HG02885 (cell line): Measurements from ENCODE around the gene DNAI1.
"Not testable (repeated sequence)": the region's sequence is repeated elsewhere in the genome, so short reads cannot be mapped to it uniquely, and the experiment has no call there.

Experiments used
- ATAC-seq: cut with Tn5 transposase; IDR thresholded peaks from one replicate; pipeline ENCODE4 v1.9.1; 2021; ENCODE audit warnings: mild to moderate bottlenecking; ENCODE audit not compliant: unreplicated experiment, poor library complexity

DNAI1 gene

DNA sequence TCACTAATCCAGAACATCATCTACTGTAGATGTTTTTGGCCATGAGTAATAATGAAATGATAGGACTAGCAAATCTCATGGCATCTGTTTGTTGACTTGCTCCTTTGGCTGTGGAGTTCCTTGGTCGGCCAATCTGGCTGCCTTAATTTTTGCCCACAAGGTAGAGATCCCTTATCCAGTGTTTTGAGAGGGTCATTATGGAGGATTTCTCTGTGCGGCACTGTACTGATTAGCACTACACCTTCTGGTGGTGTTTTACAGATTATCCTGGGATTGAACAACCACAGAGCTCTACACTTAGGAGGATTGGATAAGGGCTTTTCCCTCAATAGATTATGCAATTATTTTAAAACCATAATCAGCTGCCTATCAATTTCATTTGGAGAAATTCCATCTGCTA lies 67.4 kb downstream of the DNAI1 start:
- no peak for ATAC-seq

DNA sequence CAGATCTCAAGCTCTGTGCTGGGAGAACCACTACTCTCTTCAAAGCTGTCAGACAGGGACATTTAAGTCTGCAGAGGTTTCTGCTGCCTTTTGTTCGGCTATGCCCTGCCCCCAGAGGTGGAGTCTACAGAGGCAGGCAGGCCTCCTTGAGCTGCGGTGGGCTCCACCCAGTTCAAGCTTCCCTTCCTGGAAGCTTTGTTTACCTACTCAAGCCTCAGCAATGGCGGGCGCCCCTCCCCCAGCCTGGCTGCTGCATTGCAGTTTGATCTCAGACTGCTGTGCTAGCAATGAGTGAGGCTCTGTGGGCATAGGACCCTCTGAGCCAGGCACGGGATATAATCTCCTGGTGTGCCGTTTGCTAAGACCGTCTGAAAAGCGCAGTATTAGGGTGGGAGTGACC lies 73.4 kb downstream of the DNAI1 start:
- not testable (repeated sequence) for ATAC-seq

DNA sequence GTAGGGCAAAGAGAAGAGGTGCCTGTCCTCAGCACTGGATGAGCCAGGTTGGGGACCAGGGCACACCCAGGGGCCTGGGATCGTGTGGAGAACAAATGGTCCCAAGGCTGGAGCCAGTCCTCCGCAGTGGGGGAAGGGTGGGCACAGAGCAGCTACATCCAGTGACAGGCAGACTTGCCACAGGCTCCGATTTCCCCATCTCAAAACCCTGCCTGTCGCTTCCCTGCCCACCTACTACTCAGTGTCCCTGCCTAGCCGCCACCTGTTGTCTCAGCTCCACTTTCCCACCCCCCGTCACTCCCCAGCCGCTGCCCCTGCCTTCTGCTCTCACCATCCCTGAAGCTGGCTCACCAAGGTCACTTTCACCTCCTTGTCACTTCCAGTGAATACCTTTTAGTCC lies 78.1 kb downstream of the DNAI1 start:
- ATAC-seq, result no peak

DNA sequence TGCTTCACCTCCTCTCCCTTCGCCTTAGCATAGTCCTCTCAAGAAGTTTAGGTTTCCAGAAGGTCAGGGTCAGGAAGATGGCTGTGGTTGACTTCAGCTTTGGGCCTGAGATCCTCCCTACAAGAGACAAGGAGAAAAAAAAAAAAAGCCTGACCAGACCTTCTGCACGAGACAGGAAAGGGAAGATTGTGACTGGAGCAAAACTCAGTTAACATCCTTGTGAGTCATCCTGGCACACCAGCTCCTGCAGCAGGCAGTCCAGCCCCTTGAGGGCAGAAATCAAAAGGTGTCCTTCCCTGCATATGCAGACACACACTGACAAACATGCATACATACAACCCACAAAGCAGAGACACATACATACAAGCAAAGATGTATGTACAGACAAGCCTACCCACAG lies 82.2 kb downstream of the DNAI1 start:
- no peak for ATAC-seq

DNA sequence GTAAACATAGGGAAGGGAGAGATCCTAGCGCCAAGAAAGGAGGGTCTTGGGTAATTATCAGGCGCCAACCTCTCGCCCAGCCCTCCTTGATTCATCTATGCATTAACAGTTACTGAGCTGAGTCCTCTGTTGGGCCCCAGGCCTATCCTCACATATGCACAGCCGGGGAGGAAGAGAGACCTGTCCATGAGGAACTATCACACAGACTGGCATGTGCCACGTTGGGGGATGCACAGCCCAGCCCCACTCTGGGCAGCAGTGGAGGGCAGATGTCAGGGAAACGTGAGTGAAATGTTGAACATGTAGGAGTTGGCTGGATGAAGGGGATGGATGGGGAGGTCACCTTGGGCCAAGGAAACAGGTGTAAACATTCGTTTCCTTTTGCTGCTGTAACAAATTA lies 82.9 kb downstream of the DNAI1 start:
- no peak for ATAC-seq

DNA sequence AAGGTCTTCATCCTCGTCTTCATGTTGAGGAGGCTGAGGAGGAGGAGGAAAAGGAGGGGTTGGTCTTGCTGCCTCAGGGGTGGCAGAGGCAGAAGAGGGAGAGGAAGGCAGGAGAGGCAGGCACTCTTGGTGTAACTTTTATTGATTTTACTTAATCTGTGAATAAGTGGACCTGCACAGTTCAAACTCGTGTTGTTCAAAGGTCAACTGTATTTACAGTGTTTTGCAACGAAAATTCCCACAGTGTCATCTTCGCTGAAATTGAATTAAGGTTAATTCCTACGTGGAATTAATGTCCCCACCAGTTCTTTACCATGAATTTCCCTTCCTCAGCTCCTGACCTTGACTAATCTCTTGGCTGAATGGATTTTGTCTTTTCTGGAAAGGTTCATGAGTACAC lies 85.4 kb downstream of the DNAI1 start:
- ATAC-seq, result no peak

DNA sequence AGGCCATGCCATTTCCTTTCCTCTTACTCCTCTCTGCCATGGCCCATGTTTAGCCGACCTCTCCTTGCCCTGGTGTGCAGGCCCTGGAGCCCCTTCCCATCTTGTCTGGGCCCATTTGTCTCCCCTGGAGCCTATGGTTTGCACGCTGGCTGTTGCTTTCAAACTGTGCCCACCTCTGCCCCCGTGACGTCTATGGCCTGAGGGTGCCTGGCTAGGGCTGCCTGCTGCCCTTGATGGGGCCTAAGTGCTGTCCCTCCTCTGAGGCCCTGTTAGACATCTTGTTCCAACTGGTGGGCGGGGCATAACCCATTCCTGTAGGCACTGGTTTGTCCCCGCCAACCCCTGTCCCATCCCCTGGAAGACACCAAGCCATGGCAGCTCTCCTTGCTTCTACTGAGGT lies 86.9 kb downstream of the DNAI1 start:
- ATAC-seq, result no peak

DNA sequence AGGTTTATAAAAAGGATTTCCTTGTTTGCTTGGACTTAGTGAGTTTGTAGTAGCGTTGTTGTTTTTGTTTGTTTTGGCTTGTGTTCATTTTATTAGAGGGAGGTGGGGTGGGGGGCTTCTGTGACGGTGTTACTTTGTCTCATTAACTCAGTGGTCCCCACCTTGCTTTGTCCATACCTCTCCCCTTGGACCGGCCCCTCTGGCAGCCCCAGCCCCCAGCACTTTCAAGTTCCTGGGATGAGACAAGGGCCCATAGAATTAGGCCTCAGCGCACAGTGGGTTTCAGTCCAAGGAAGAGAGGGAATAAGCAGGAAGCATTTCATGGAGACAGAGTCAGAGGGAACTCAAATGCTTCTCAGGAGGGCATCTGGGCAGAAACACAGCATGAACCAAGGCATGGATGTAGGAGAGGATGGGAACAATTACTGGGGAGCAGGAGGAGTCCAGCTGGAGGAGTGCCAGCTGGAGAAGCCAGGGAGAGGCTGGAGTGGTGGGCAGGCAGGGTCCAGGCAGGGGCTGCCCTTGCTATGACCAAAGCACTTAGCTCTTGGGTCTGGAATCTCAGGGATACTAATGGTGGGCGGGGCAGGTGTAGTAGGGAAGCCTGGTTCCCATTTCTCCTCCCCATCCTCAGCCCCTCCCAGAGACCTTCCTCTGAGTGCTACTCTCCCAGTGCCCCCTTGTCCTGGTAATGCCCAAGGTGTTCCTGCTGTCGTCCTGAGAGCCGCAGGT lies 87.7 kb downstream of the DNAI1 start:
- no peak for ATAC-seq

DNA sequence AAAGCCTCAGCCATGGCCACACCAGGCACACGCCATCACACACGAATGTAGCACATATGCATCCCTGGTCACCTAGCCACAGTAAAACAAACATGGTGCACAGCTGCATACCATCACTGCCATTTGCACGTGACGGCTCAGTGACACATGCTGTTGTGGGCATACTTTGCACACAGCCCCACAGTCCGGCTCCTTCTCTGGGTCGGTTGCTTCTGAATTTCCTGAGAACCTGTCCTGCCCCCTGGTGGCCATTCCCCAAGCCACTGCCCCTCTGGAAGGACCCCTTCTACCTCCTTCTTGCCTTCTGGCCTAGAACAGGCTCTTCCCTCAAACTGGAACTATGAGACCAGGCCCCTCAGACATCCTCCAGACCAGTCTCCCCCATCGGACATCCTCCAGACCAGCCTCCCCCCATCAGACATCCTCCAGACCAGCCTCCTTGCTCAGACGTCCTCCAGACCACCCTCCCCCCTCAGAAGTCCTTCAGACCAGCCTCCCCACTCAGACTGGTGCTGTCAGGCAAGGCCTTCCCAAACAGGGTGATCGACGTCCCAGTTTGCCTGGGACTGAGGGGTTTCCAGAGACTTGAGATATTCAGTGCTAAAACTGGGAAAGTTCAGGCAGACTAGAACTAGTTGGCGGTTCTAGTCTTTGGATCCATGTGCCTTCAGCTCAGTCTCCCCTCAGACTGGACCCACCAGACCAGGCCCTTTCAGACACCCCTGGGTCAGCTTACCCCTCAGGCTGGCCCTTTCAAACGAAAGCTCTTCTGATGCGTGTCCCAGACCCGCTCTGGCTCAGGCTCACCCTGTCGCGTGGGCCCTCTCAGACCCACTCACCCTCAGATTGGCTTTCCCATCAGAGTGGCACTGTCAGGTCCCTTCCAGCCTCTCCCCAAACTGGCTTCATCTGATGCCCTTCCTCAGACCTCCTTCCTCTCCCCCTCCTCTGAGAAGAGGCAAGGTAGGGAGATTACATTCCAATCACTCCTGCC lies 88.5 kb downstream of the DNAI1 start:
- ATAC-seq, result no peak

DNA sequence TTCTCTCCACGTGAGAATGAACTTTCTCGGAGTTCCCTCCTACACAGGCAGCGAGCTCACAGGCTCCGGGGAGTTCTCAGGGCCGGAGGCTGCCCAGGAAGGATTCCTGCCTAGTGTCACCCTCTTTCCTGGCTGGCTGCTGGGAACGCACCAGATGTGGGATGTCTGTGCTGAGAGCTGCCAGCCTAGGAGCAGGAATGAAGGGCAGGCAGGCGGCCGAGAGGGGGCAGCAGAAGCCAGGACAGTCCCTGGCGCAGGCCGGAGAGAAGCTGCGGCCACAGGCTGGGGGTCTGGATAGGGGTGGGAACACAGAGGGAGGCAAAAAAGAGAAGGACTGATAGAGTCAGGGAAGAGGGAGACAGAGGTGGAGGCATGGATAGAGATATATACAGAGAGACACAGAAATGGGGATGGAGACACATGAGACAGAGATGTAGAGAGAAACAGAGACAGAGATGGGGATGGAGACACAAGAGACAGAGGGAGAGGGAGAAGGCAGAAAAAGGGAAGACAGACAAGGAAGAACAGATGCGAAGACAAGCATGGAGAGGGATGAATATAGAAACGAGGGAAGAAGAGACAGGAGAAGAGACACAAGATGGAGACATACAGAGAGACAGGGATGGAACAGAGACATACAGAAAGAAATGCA lies 89.5 kb downstream of the DNAI1 start:
- ATAC-seq, result peak; percentile 44

DNA sequence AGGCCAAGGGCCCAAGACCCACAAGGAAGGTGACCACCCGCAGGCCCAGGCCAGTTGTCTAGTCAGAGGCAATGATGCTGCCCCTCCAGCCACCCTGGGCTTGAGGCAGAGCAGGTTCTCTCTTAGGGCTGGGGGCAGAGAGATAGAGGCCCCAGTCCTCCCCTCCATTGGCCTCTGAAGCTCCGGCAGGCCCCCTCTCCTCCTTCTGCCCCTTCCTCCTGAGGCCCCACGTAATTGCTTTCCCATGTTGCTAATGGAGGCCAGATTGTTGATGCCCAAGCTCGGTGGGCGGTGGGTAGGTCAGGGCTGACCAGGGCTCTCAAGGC lies 90.8 kb downstream of the DNAI1 start:
- no peak for ATAC-seq

DNA sequence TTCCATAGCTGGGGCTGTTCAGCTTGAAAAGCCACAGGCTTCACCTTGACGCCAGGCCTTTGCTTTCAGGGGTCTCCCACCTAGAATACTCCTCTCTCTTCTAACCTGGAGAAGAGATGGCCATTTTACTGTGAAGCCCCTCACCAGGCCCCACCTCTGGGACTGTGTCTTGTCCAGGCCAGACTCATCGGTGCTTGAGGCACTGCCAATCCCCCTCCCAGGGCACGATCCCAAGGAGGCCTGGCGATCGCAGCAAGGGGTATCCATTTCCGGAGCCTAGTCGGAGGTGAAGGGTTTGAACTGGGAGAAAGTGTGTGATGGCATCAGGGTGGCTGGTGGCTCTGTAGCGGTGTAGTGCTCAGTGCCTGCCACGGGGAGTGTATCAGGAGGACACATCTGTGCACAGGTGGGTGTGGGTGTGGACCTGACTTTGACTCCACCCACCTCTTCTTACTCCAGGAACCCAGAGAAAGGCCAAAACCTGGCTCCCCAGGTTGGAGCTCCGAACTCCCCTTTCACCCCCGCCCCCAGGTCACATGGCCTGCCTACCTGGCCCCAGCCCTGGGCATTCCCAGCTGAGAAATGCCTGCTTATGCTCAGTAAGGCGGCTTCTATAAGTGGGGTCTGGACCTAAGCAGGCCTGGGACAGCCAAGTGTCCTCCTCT lies 91.5 kb downstream of the DNAI1 start:
- ATAC-seq, result no peak

DNA sequence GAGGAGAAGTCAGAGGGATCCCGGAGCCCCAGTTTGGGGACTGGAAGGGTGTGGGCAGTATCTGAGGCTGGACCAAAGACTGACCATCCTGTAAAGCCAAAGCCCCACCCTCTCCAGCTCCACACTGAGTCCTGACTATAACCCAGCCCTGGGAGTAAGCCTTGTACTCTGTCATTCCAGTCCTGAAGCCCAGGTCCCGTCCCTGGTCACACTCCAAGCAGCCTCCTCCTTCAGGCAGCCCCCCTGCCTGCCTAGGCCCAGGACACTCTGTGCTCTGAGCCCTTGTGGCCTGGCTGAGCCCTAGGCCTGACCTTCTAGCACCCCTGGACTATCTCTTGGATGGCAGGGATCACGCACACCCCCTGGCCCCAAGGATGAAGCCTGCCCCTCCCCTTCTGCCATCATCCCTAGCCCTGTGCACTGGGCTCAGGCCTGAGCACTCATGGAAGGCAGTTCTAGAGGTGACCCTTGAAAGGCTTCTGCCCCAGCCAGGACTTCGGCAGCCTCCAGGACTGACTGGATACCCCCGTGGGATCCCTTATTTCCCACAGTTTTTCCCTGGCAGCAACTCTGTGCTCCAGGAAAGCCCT lies 92.2 kb downstream of the DNAI1 start:
- ATAC-seq, result no peak

DNA sequence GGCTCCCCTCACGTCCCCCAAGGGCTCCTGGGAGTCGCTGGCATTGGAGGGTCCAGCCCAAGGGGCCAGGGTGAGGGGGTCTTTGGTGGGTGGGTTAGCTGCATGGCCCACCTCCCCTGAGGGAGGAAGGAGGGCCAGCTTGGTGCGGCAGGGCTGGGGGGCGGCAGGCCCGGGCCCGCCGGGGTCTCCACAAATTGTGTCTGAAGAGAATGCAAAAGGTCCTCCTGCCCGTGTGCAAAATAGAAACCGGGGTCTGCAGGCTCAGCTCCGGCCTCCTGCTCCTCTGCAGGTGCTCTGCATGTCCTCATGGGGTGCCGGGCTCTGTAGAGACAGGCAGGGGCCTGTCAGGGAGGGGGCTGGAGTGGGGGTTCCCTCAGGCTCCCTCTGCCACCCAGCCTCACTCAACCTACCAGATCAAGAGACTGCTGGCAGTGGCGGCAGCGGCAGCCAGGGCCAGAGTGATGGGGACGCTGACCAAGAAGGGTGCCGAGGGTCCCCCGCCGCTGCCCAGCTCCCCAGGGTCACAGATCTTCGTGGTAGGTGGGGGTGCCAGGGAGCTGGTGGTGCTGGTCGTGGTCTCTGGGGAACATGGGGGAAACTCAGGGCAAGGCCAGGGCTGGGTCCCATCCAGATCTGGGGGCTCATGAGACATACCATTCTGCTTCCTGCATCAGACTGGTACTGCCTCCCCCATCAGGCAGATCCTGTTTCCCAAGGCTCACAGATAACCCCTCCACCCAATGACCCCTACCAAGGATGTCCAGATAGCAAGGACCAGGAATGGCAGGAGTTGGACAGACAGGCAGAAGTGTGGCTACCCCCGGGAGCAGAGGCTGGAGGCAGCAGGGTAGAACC lies 93.4 kb downstream of the DNAI1 start:
- no peak for ATAC-seq

DNA sequence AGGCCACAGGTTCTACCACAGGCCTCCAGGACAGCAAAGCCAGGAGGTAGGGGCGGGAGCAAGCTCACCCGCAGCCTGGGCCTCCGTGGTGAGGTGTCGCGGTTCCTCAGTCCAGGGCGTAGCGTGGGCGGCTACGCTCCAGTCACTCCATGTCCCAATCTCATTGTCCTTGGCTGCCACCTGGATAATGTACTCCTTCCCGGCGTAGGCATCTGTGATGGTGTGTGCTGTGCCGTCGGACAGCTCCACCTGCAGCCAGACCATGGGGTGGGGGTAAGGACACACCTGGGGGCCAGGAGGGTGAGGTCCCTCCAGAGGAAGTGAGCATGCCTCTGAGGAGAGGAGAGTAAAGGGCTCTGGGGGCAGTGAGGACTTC lies 94.0 kb downstream of the DNAI1 start:
- no peak for ATAC-seq

DNA sequence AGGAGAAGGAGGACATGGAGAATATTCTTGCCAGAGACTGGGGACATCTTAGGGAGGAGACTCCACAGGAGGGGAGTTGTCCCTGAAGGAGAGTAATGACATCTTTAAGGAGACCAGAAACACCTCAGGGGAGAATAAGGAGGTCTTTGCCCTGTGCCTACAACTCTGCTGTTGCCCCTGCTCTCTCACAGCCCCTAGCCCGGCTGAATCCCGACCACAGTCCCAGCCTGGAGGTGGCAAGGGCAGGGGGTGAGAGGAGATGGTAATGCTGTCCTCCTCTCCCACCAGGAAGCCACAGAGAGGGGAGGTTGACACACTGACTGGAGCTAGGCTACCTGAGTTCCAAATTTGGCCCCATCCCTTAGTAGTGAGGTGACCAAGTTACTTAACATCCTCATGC lies 94.4 kb downstream of the DNAI1 start:
- ATAC-seq, result no peak

DNA sequence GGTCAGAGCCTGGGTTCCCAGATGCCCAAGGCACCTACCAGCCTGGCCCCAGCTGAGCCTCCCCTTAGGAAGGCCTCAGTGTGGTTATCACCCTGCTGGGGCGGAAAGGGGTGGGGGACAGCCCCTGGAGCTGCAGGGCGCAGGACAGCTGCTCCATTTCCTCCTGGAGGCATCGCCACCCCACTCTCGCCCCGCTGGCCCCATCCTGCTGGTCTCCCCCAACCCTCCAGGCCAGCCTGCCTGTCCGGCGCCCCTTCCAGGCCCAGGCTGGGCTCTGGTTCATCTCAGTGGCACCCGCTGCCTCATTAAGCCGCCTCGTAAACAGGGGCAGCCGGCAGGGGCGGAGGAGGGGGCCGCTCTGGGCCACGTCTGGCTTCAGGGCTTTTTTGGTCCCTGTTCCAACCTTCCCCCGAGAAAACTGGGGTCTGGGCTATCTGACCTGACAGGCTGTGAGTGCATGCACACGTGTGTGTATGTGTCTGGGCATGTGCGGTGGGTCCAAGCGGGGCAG lies 95.0 kb downstream of the DNAI1 start:
- ATAC-seq, result no peak

DNA sequence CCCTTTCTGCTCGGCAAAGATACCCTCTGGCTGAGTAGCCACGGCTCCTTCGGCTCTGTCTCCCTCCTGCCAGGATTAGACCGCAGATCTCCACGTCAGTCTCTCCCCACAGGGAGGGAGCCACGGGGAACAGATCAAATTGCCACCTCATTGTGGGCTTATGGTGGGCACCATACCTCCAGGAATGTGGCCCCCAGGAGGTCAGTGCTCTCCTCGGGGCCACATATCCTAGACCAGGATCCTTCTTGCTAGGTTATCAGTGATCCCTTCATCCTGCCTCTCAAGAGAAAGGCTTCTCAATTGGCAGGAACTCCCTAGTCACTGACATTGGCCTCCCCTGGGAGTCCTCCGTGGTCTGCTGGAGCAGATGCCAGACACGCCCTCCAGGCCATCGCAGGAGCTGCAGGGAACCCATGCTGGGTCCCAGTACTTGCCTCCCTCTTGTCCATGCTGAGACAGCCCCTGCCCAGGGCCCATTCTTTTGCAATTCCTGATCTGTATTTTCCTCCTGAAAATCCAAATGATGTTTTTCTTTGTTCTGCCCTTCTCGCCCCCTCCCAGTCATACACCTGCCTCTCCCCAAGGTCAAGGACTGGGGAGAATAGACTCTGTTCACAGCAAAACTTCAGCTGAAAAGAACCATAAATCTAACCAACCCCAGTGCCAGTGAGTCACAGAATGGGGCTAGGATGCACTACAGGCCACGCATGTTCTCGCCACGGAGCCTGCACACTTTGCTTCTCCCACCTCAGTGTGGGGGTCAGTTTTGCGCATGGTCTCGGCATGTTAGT lies 95.8 kb downstream of the DNAI1 start:
- no peak for ATAC-seq

DNA sequence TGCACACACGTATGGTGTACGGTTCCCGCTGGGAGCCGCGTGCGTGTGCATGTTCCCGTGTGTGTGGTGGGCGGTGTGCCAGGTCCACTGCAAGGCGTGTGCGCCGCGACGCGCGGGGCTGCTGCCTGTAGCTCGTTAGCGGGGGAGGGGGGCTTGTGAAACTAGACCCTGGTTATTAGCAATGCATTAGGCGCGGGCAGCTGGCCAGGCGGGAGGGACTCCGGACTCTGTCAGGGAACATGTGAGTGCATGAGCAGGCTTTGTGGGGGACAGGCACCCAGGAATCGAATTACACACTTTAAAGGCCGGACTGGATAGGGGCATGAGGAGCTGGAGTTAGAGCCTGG lies 96.4 kb downstream of the DNAI1 start:
- ATAC-seq, result no peak
